Measurements from ENCODE around the gene MICAL3. TPM values are rescaled to one million over a fixed set of nuclear protein-coding genes. Genes with fewer than 3 reads are reported as not detected.
A peak's percentile ranks its signal among the peaks of the same experiment; 100 is the strongest.

Gene MICAL3
- total and polyA plus RNA-seq, 2 donors from 2014 or later: 5.0 to 99.4 TPM

GRCh38 chr22:17810570-17811116 lies 213.7 kb downstream of the MICAL3 start:
- FAIRE-seq: no peak
- H3K36me3 ChIP-seq (ENCODE audit: control insufficient read depth in 2 of 3, insufficient read depth in 3 of 3, low read length in 3 of 3): peaks cover 2 to 21% (median 12%) of the 10 kb centered on the region in 3 donors

GRCh38 chr22:17808693-17809403 lies 215.5 kb downstream of the MICAL3 start:
- peak in 4 of 5 donors; percentile 74 to 87 (median 75) for DNase-seq
- Histone ChIP-seq H3K36me3 (ENCODE audit: control insufficient read depth in 2 of 3, insufficient read depth in 3 of 3, low read length in 3 of 3) (peaks cover 0 to 16% (median 12%) of the 10 kb centered on the region in 3 donors), H3K27ac (ENCODE audit: low read depth in 2 of 2, low read length in 2 of 2) (no peak overlapping the region), H3K4me1 (ENCODE audit: control insufficient read depth in 2 of 3, insufficient read depth in 2 of 3, low read depth in 1 of 3, low read length in 3 of 3) (peaks cover 3 to 16% (median 11%) of the 10 kb centered on the region in 3 donors), H3K9me3 (ENCODE audit: control insufficient read depth in 2 of 3, insufficient read depth in 1 of 3, low read length in 3 of 3) (no peaks in the 10 kb centered on the region), H3K4me3 (ENCODE audit: low read length in 3 of 3) (no peak overlapping the region), H3K9ac (ENCODE audit: low read length in 3 of 3) (no peak overlapping the region), H3K27me3 (ENCODE audit: control insufficient read depth, insufficient read depth, low read length) (no peaks in the 10 kb centered on the region)
- no peak for FAIRE-seq
- intact Hi-C loops (cut with DNase I): no loop called here
- TF ChIP-seq, protein P1, sequence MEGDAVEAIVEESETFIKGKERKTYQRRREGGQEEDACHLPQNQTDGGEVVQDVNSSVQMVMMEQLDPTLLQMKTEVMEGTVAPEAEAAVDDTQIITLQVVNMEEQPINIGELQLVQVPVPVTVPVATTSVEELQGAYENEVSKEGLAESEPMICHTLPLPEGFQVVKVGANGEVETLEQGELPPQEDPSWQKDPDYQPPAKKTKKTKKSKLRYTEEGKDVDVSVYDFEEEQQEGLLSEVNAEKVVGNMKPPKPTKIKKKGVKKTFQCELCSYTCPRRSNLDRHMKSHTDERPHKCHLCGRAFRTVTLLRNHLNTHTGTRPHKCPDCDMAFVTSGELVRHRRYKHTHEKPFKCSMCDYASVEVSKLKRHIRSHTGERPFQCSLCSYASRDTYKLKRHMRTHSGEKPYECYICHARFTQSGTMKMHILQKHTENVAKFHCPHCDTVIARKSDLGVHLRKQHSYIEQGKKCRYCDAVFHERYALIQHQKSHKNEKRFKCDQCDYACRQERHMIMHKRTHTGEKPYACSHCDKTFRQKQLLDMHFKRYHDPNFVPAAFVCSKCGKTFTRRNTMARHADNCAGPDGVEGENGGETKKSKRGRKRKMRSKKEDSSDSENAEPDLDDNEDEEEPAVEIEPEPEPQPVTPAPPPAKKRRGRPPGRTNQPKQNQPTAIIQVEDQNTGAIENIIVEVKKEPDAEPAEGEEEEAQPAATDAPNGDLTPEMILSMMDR (IDR thresholded peaks at IDR 0.05; ENCODE audit: borderline replicate concordance, extremely low read depth, insufficient read depth): no peak

More at GRCh38 chr22:17810570-17811116, 213.7 kb downstream of the MICAL3 start:
- H3K9me3 ChIP-seq (ENCODE audit: control insufficient read depth in 2 of 3, insufficient read depth in 1 of 3, low read length in 3 of 3): no peaks in the 10 kb centered on the region
- intact Hi-C loops (cut with DNase I): no loop called here
- no peak for DNase-seq
- TF ChIP-seq, protein P1 (IDR thresholded peaks at IDR 0.05; ENCODE audit: borderline replicate concordance, extremely low read depth, insufficient read depth): no peak
- H3K9ac ChIP-seq (ENCODE audit: low read length in 3 of 3): no peak overlapping the region
- no peak overlapping the region for H3K27ac ChIP-seq (ENCODE audit: low read depth in 2 of 2, low read length in 2 of 2)
- H3K4me3 ChIP-seq (ENCODE audit: low read length in 3 of 3): no peak overlapping the region
- no peaks in the 10 kb centered on the region for H3K27me3 ChIP-seq (ENCODE audit: control insufficient read depth, insufficient read depth, low read length)
- H3K4me1 ChIP-seq (ENCODE audit: control insufficient read depth in 2 of 3, insufficient read depth in 2 of 3, low read depth in 1 of 3, low read length in 3 of 3): peaks cover 3 to 16% (median 11%) of the 10 kb centered on the region in 3 donors

DNA sequence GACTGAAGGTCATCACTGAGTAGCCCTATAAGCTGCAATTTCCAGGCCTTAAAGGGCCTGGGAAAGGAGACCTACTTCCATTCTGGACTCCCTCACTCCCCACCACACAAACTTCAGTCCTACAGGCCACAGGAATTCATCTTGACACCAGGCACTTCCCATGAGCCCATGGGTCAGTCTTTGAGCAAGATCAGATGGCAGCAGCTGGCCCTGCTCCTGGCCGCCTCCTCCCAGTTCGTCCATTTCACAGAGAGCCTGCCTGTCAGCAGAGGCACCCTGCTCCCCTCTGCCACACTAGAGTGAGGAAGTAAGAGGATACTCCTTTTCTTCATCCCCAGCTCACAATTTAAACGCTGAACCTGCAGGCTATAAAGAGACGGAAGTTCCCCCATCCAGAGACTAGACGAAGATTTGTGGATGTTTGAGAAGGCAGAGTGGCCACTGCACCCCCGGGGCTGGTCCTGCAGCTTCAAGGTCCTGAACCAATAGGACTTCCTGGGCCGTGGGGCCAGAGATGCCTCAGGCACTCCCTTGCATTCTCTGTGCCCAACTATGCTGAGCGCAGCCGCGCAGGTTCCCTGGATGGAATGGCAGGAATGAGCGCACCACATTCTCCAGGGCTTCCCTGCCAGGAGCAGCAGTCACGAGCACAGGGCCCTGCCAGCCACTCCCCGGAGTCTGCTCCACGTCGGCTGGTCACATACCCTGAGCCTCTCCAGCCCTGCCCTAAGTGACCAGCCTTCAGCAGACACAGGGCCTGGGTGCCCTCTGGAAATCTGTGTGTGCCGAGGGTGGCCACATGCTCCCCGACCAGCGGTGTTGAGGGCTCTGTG lies 216.6 kb downstream of the MICAL3 start:
- intact Hi-C loops (cut with DNase I): no loop called here
- H3K4me1 ChIP-seq (ENCODE audit: control insufficient read depth in 2 of 3, insufficient read depth in 2 of 3, low read depth in 1 of 3, low read length in 3 of 3): peaks cover 3 to 16% (median 11%) of the 10 kb centered on the region in 3 donors
- DNase-seq: peak; percentile 66 to 89 (median 74)
- TF ChIP-seq, protein P1 (IDR thresholded peaks at IDR 0.05; ENCODE audit: borderline replicate concordance, extremely low read depth, insufficient read depth): no peak
- no peak overlapping the region for H3K4me3 ChIP-seq (ENCODE audit: low read length in 3 of 3)
- H3K27ac ChIP-seq (ENCODE audit: low read depth in 2 of 2, low read length in 2 of 2): peak overlapping the region in 1 of 2 donors; percentile 54
- H3K27me3 ChIP-seq (ENCODE audit: control insufficient read depth, insufficient read depth, low read length): no peaks in the 10 kb centered on the region
- H3K9me3 ChIP-seq (ENCODE audit: control insufficient read depth in 2 of 3, insufficient read depth in 1 of 3, low read length in 3 of 3): no peaks in the 10 kb centered on the region
- peaks cover 0 to 20% (median 8%) of the 10 kb centered on the region in 3 donors for H3K36me3 ChIP-seq (ENCODE audit: control insufficient read depth in 2 of 3, insufficient read depth in 3 of 3, low read length in 3 of 3)
- no peak overlapping the region for H3K9ac ChIP-seq (ENCODE audit: low read length in 3 of 3)
- FAIRE-seq: no peak
